NT2/D1 (cell line): ENCODE results near the gene MALRD1.

Experiments
- YY1 ChIP-seq: IDR thresholded peaks from 2 replicates; pipeline ENCODE4 v1.6.1; 2011; ENCODE audit not compliant: insufficient read length, insufficient read depth
- ZNF274 ChIP-seq: IDR thresholded peaks from 2 replicates; pipeline ENCODE4 v1.6.1; 2011; ENCODE audit warnings: mild to moderate bottlenecking, low read depth, low read length

DNA sequence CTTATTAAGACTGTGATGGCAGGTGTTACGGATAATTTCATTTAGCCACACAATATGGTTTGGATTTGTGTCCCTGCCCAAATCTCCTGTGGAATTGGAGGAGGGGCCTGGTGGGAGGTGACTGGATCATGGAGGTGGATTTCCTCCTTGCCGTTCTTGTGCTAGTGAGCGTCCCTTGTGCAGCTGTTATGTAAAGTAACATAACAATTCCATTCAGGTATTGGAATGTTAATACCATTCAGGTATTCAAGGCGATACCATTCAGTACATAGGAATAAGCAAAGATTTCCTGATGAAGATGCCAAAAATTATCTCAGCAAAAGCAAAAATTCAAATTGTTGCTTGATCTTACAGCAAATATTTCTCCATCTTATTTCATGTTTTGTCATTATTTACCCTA is 735.1 kb downstream of the MALRD1 start:
- TF ChIP-seq ZNF274 (no peak), YY1 (no peak)
